Testis (tissue), 3 donors: Measurements from ENCODE around the gene BAHCC1. TPM values are rescaled to one million over a fixed set of nuclear protein-coding genes. Genes with fewer than 3 reads are reported as not detected.

Source experiments
- DNase-seq: peaks from one replicate; pipeline ENCODE4 v3.0.0-alpha.2; 2019
- H3K27ac ChIP-seq, 2 donors: fragments of 200-600 bp; sonication (generic); one replicate each; pipeline ENCODE4 v1.5.1; 2019
- H3K27me3 ChIP-seq: fragments of 200-600 bp; sonication (generic); one replicate; pipeline ENCODE4 v1.5.1; 2019
- H3K36me3 ChIP-seq: fragments of 200-600 bp; sonication (generic); one replicate; pipeline ENCODE4 v1.5.1; 2017; ENCODE audit warnings: low read depth; ENCODE audit errors: missing control alignments
- H3K4me1 ChIP-seq: fragments of 200-600 bp; sonication (generic); one replicate; pipeline ENCODE4 v1.5.1; 2019
- H3K4me3 ChIP-seq, 2 donors: fragments of 200-600 bp; sonication (generic); one replicate each; pipeline ENCODE4 v1.5.1; 2017 to 2019
- H3K9me3 ChIP-seq: fragments of 200-600 bp; sonication (generic); one replicate; pipeline ENCODE4 v1.5.1; 2017
- POLR2A ChIP-seq: fragments of 450-650 bp; IDR thresholded peaks from one replicate; pipeline ENCODE4 v1.6.1; 2017; ENCODE audit warnings: antibody characterized with exemption, mild to moderate bottlenecking, moderate library complexity
- WGBS, 2 donors: methylation state at CpG; one replicate each; pipeline ENCODE4 v1.1.5; 2018; 5-methylcytosine and 5-hydroxymethylcytosine counted together
- intact Hi-C: fragments of 100-400 bp; cut with DNase I; formaldehyde crosslinking; loops from one replicate; pipeline ENCODE4 v1.15.1; 2023; ENCODE audit warnings: low total_unique reads
- polyA plus RNA-seq: library from polyadenylated mRNA; stranded (reverse); fragments of 350-450 nt; fragmentation: Illumina TruSeq; extraction: RNeasy Lipid Tissue Mini Kit (QIAGEN cat#74804); gene quantifications from one replicate; pipeline ENCODE4 v1.2.3, GENCODE V29; 2014; ENCODE audit warnings: low read depth, low replicate concordance; ENCODE audit not compliant: insufficient read depth
- total RNA-seq, 2 donors: library from RNA; depleted of rRNA; stranded (reverse); fragments of >200 nt; gene quantifications; one replicate each; pipeline ENCODE4 v1.2.3, GENCODE V29; 2016
- TF ChIP-seq, protein P1 (sequence below), 3 experiments: fragments of 450-650 bp in 2 of 3; fragments of 200-600 bp in 1 of 3; sonication (generic) in 1 of 3; IDR thresholded peaks; one replicate each; pipeline ENCODE4 v1.5.1; 2016 to 2019; ENCODE audit warnings: antibody characterized with exemption in 3 of 3, mild to moderate bottlenecking in 2 of 3, moderate library complexity in 1 of 3

Gene BAHCC1
- total and polyA plus RNA-seq, 3 donors from 2014 or later, result 11.3 to 30.2 (median 29.2) TPM

DNA sequence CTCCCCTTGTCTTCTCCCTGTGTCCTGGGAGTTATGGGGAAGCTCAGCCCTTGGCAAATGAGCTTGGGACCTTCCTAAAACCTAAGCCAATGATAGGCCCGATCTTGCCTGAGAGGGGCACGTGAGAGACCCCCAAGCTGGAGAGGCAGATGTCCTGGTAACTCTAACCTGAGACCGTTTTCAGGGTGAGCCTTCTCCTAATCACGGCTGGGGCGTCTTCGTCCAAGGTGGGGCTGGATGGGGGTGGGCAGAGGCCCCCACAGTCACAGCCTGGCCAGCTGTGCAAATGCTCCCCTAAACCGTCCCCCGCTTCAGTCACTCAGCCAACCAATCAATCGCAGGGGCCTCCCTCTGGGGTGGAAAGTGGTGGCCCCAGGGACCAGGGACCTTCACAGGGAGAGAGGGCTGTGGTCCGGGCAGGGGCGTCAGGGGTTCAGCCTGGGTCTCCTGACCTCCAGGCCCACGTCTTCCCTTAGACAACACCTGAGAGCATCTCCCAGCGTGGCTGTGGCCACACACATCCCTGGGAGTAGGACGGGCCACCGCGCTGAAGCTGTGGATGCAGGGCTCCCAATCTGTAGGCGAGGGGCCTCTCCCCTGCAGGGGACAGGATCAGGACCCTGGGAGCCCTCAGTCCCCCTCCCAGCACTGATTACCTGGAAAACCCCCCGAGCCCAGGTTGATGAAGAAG lies 86.7 kb downstream of the BAHCC1 start:
- no peaks in the 10 kb centered on the region for H3K36me3 ChIP-seq
- H3K27me3 ChIP-seq, result no peaks in the 10 kb centered on the region
- H3K4me1 ChIP-seq, result peaks cover 24% of the 10 kb centered on the region
- 62 to 66% methylated on average over 9 to 16 of the region's 18 CpGs for WGBS, 2 donors
- H3K9me3 ChIP-seq, result no peaks in the 10 kb centered on the region
- TF ChIP-seq POLR2A, result no peak
- TF ChIP-seq, protein P1, sequence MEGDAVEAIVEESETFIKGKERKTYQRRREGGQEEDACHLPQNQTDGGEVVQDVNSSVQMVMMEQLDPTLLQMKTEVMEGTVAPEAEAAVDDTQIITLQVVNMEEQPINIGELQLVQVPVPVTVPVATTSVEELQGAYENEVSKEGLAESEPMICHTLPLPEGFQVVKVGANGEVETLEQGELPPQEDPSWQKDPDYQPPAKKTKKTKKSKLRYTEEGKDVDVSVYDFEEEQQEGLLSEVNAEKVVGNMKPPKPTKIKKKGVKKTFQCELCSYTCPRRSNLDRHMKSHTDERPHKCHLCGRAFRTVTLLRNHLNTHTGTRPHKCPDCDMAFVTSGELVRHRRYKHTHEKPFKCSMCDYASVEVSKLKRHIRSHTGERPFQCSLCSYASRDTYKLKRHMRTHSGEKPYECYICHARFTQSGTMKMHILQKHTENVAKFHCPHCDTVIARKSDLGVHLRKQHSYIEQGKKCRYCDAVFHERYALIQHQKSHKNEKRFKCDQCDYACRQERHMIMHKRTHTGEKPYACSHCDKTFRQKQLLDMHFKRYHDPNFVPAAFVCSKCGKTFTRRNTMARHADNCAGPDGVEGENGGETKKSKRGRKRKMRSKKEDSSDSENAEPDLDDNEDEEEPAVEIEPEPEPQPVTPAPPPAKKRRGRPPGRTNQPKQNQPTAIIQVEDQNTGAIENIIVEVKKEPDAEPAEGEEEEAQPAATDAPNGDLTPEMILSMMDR (IDR thresholded peaks at IDR 0.05), result no peak
- intact Hi-C loops, result loop anchor here (5.0 kb wide), 1 partner anchor 230 kb away; no protein-coding TSS in a partner anchor
- DNase-seq, result no peak
- no peak overlapping the region for H3K27ac ChIP-seq
- H3K4me3 ChIP-seq, result peak overlapping the region; percentile 25 to 56

DNA sequence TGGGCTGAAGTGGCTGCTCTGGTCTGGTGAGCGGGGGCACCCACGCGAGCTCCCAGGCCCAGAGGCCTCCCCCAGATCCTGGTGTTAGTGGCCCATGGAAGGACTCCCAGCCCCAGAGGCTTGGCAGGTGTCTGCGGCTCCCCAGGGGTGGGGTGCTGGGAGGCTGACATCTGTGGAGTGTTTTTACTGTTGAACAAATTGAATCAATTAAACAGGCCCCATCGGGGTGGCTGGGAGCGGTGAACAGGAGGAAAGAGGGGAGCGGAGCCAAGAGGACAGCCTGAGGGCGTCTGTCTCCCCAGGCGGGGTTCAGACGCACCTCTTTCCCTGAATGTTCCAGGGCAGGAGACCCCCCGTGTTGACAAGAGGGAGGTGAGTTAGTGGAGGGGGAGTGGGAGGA lies 87.4 kb downstream of the BAHCC1 start:
- Histone ChIP-seq H3K4me1 (peaks cover 24% of the 10 kb centered on the region), H3K9me3 (no peaks in the 10 kb centered on the region), H3K4me3 (no peak overlapping the region), H3K36me3 (no peaks in the 10 kb centered on the region), H3K27ac (no peak overlapping the region), H3K27me3 (no peaks in the 10 kb centered on the region)
- DNase-seq, result no peak
- 60 to 72% methylated on average over 5 to 11 of the region's 11 CpGs for WGBS, 2 donors
- intact Hi-C loops, result loop anchor here (5.0 kb wide), 1 partner anchor 230 kb away; no protein-coding TSS in a partner anchor
- TF ChIP-seq, protein P1 (IDR thresholded peaks at IDR 0.05), result no peak

DNA sequence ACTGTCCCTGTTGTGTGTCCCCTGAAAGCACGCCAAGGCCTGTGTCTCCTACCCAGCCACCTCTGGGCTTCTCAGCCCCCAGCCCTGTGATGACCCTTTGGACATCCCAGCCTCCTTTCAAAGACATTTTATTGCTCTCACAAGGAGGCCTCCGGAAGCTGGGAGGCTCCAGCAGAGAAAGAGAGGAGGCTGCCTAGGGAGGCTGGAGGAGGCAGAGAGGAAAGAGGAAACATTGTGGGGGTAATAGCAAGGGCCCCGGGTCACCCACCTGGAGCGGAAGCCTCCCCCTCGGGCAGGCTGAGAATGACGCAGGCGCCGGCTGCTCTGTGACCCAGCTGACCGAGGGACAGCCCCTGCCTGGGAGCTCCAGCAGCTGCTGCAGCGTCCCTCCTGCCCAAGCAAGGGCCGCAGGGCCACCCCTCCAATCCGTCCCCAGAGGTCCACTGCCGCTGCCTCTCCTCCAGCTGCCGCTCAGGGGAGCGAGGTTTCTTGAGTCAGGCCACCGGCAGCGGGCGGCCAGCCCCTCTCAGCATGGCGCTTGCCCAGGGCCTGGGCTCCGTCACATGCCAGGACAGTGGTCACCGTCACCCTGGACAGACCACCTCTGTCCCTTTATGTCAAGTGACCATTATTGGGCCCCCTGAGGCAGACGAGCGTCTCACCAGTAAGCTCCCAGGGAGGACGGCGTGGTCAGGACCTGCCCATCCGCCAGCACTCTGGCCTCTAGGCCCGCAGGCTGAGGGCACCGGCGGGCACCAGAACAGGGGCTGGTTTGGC lies 88.0 kb downstream of the BAHCC1 start:
- H3K27me3 ChIP-seq, result no peaks in the 10 kb centered on the region
- H3K27ac ChIP-seq, result no peak overlapping the region
- H3K36me3 ChIP-seq, result no peaks in the 10 kb centered on the region
- no peak for TF ChIP-seq POLR2A
- TF ChIP-seq, protein P1 (IDR thresholded peaks at IDR 0.05), result no peak
- DNase-seq, result no peak
- intact Hi-C loops, result loop anchor here (5.0 kb wide), 1 partner anchor 231 kb away; no protein-coding TSS in a partner anchor
- WGBS, 2 donors, result 42 to 53% methylated on average over 25 of the region's 29 CpGs
- peak overlapping the region; percentile 31 to 46 for H3K4me3 ChIP-seq
- H3K4me1 ChIP-seq, result peaks cover 24% of the 10 kb centered on the region
- no peaks in the 10 kb centered on the region for H3K9me3 ChIP-seq

DNA sequence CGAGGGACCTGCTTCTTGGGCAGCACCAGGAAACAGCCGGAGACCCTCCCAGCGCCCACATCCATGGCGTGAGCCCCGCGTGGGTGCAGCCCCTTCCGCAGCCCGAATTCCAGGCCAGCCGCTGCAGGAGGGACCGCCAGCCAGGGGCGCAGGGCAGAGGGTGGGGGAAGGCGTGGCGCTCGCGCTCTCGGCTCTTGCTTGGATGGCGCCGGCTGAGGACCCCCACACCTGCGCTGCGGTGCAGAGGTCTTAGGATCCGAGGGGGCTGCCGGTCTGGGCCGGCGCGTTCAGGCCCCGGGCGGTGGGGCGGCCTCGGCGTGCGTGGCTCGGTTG lies 88.6 kb downstream of the BAHCC1 start:
- Histone ChIP-seq H3K4me3 (peak overlapping the region; percentile 31 to 46), H3K27me3 (no peaks in the 10 kb centered on the region), H3K9me3 (no peaks in the 10 kb centered on the region), H3K27ac (no peak overlapping the region), H3K36me3 (no peaks in the 10 kb centered on the region), H3K4me1 (peaks cover 28% of the 10 kb centered on the region)
- DNase-seq, result no peak
- intact Hi-C loops, result loop anchor here (5.0 kb wide), 1 partner anchor 232 kb away; no protein-coding TSS in a partner anchor
- WGBS, 2 donors, result 26 to 33% methylated on average over 11 to 31 of the region's 32 CpGs
- no peak for TF ChIP-seq POLR2A
- TF ChIP-seq, protein P1 (IDR thresholded peaks at IDR 0.05), result no peak
